GM12865 (cell line): ENCODE measurements around the gene LGR5.
"Not testable (repeated sequence)": the region's sequence is repeated elsewhere in the genome, so short reads cannot be mapped to it uniquely, and the experiment has no call there.

Experiments
- DNase-seq: peaks from one replicate; pipeline ENCODE4 v3.0.0; 2010; ENCODE audit warnings: low read depth
- H3K4me3 ChIP-seq: 2 replicates; pipeline ENCODE4 v1.5.1; 2011; ENCODE audit warnings: mild to moderate bottlenecking, low read depth, low read length, control low read depth
- TF ChIP-seq, protein P1 (sequence below): IDR thresholded peaks from 2 replicates; pipeline ENCODE4 v1.5.1; 2011; ENCODE audit warnings: low read length, control low read depth, low read depth, inconsistent platforms; ENCODE audit not compliant: insufficient read depth; ENCODE audit errors: missing control alignments

LGR5 gene

DNA sequence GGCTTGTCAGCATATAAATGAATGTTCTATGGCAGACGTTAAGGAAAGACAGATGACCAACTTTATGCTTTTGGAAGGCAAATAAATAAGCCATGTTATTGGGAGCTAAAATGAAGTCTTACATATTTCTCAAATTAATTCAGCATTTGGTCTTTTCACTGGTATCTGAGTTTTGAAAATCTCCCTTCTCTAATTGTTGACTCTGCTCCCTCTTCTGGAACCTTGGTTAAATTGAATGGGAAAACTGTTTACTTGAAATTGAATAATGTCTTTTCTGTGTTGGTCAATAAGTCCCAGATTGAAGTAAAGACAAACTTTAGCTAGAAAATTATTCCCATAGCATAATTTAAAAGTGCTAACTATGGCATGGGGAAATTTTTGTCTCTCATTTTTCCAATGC is 38.7 kb downstream of the LGR5 start:
- TF ChIP-seq, protein P1, sequence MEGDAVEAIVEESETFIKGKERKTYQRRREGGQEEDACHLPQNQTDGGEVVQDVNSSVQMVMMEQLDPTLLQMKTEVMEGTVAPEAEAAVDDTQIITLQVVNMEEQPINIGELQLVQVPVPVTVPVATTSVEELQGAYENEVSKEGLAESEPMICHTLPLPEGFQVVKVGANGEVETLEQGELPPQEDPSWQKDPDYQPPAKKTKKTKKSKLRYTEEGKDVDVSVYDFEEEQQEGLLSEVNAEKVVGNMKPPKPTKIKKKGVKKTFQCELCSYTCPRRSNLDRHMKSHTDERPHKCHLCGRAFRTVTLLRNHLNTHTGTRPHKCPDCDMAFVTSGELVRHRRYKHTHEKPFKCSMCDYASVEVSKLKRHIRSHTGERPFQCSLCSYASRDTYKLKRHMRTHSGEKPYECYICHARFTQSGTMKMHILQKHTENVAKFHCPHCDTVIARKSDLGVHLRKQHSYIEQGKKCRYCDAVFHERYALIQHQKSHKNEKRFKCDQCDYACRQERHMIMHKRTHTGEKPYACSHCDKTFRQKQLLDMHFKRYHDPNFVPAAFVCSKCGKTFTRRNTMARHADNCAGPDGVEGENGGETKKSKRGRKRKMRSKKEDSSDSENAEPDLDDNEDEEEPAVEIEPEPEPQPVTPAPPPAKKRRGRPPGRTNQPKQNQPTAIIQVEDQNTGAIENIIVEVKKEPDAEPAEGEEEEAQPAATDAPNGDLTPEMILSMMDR, result no peak
- H3K4me3 ChIP-seq, result no peak overlapping the region
- no peak for DNase-seq

DNA sequence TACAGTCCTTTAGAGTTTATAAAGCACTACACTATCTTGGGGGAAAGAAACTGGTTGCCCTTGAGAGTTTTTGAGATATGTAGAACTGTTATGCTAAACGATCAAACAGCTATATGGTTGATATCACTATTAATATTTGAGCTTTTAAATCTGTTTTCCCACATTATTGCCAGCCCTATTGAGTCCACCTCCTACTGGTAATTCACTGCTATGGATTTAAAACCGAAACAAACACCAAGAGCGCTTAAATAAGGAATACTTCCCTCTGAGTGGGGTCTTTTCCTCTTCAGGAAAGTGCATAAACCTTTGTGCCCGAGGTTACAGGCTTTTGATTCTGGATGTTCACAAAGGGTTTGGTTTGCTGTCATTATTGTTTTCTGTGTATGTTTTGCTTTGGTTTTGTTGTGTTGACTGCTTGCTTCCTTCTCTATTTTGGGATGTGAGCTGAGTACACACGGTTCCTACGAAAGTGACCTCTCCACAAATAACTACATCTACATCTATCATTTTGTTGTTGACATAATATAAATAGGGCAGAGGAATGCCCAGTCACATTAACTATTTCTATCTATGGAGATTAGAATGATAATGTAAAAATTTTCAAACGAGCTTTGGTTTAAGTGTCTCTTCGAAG is 44.8 kb downstream of the LGR5 start:
- no peak overlapping the region for H3K4me3 ChIP-seq
- TF ChIP-seq, protein P1, result no peak
- no peak for DNase-seq

DNA sequence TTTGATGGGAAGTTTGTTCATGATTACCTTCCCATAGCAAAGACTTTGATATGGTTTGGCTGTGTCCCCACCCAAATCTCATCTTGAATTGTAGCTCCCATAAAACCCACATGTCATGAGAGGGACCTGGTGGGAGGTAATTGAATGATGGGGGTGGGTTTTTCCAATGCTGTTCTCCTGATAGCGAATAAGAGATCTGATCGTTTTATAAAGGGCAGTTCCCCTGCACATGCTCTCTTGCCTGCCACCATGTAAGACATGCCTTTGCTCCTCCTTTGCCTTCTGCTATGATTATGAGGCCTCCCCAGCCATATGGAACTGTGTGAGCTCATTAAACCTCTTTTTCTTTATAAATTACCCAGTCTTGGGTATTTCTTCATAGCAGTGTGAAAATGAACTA is 51.2 kb downstream of the LGR5 start:
- not testable (repeated sequence) for DNase-seq, H3K4me3 ChIP-seq

DNA sequence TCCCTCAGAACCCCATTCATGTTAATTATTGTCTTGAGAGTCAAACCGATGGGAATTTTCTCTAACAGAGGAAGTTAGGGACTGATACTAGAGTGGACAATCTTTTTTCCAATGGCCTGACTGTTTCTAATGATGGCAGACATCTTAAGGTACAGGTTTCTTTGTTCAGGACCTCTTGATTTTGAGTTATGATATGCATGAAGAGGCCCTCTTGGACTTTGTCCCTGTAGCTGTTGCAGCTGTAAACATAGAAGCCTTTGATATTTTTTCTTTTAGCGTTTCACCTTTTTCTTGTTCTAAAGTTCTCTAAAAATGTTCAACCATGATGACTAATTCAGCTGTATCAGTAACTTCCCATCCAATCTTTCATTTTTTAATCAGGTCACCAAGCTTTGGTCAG is 53.0 kb downstream of the LGR5 start:
- H3K4me3 ChIP-seq, result no peak overlapping the region
- TF ChIP-seq, protein P1, result no peak
- no peak for DNase-seq

DNA sequence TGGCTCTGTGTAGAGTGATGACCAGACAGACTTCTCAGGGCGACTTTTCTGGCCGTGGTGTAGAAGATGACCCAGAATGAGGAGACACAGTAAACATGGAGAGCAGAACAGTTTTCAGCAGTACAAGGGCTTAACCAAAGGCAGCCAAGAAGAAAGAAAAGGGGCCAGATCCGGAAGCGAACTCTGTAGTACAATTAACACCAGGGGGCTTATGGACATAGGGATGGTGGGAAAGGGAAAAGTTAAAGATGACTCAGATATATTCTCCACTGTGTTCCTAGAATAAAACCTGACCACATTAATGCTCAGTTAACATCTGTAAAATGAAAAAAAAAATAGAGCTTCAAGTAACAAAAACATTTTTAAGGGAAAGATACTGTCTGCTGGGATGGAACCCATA is 60.2 kb downstream of the LGR5 start:
- H3K4me3 ChIP-seq, result no peak overlapping the region
- no peak for DNase-seq
- TF ChIP-seq, protein P1, result no peak

DNA sequence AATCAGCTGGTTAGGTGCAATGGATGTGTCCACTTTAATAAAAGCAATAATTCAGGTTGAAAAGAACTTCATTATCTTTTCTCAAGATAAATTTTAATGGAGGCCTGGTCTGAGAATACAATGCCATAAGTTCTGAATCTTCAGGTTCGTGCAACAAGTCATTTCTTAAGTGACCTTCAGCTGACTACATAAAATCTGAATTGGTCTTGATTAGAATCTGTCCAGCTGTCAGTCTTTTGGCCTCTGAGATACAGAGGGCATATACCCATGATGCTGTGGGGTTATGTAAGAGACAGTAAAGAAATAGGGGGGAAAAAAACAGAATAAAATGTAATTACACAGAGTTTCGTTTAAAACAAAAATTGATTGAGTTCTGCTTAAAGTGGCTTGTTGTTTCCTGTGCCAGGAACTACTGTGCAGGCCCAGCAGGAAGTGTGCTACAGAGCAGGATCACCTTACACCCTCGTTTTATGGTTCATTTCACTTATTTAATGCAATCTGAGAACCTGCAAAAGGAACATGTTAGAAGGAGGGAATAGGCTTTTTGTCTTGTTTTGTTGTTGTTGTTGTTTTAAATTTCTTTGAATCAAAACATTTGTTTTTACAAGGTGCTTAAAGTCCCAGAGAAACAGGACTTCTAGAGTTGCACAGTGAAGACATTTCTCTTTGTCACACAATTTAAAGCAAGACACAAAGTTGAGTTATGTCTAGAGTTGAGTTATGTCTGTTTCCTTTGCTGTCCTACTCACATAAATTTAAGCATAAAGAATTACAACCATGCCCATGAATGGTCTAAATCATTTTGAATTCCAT is 64.2 kb downstream of the LGR5 start:
- TF ChIP-seq, protein P1, result no peak
- no peak overlapping the region for H3K4me3 ChIP-seq
- peak; percentile 10 for DNase-seq

DNA sequence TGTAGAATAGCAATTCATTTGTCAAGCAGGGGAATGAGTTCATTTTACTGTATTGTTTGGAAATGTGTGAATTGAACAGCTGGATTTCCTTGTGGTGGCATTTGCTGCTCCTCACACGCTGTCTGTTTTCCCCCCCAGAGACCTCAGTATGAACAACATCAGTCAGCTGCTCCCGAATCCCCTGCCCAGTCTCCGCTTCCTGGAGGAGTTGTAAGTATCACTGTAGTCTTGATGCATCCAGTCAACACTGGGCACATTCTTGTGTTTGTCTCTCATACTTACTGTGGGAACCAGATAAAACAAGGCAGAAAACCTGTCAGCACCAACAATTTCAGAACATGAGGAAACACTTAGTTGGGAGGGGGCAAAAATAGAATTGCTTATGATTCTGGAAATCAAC is 64.9 kb downstream of the LGR5 start:
- no peak overlapping the region for H3K4me3 ChIP-seq
- TF ChIP-seq, protein P1, result no peak
- DNase-seq, result no peak
